Suprapubic skin (tissue), 4 donors: ENCODE results near the gene SLC50A1.

Experiments used
- CTCF ChIP-seq, 2 donors: fragments of 200-600 bp in 1 of 2; fragments of 450-650 bp in 1 of 2; sonication (generic) in 1 of 2; IDR thresholded peaks; one replicate each; pipeline ENCODE4 v1.5.1; 2016 to 2019; ENCODE audit warnings: antibody characterized with exemption in 2 of 2, mild to moderate bottlenecking in 1 of 2, moderate library complexity in 1 of 2
- EP300 ChIP-seq: sonication (generic); formaldehyde crosslinking; IDR thresholded peaks from one replicate; pipeline ENCODE4 v1.6.1; 2017; ENCODE audit warnings: antibody characterized with exemption
- POLR2A ChIP-seq, 2 donors: fragments of 450-650 bp; IDR thresholded peaks; one replicate each; pipeline ENCODE4 v1.6.1; 2017; ENCODE audit warnings: antibody characterized with exemption in 2 of 2, mild to moderate bottlenecking in 2 of 2, moderate library complexity in 2 of 2
- POLR2AphosphoS5 ChIP-seq, 3 donors: sonication (generic); formaldehyde crosslinking; IDR thresholded peaks; one replicate each; pipeline ENCODE4 v1.6.1; 2017; ENCODE audit warnings: antibody characterized with exemption in 3 of 3

GRCh38 chr1:155169541-155169940 lies 33.9 kb downstream of the SLC50A1 start:
- no peak for TF ChIP-seq CTCF (IDR thresholded peaks at IDR 0.05)
- TF ChIP-seq EP300: no peak
- no peak for TF ChIP-seq POLR2AphosphoS5 (IDR thresholded peaks at IDR 0.05)
- no peak for TF ChIP-seq POLR2A (IDR thresholded peaks at IDR 0.05)
